HG02938 (cell line): ENCODE results near the gene CLMP.
"Not testable (repeated sequence)": the region's sequence is repeated elsewhere in the genome, so short reads cannot be mapped to it uniquely, and the experiment has no call there.

Experiments
- ATAC-seq: cut with Tn5 transposase; IDR thresholded peaks from one replicate; pipeline ENCODE4 v1.9.1; 2021; ENCODE audit warnings: mild to moderate bottlenecking, moderate library complexity; ENCODE audit not compliant: unreplicated experiment

CLMP gene

GRCh38 chr11:123088896-123089295, 106.2 kb downstream of the CLMP start:
- ATAC-seq, result not testable (repeated sequence)

GRCh38 chr11:123087657-123088056, 107.4 kb downstream of the CLMP start:
- ATAC-seq, result peak; percentile 92

- ATAC-seq, result no peak
These were observed 108.7 kb downstream of the CLMP start for GRCh38 chr11:123086305-123086704.

GRCh38 chr11:123085497-123085896, 109.6 kb downstream of the CLMP start:
- ATAC-seq, result no peak

- no peak for ATAC-seq
These were observed 110.6 kb downstream of the CLMP start for GRCh38 chr11:123084454-123084853.

- ATAC-seq, result no peak
These were observed 111.4 kb downstream of the CLMP start for GRCh38 chr11:123083623-123084029.

- no peak for ATAC-seq
These were observed 112.1 kb downstream of the CLMP start for GRCh38 chr11:123082977-123083376.

- no peak for ATAC-seq
These were observed 115.0 kb downstream of the CLMP start for GRCh38 chr11:123080015-123080414.

GRCh38 chr11:123076484-123076883, 118.6 kb downstream of the CLMP start:
- ATAC-seq, result no peak

GRCh38 chr11:123073343-123074057, 121.5 kb downstream of the CLMP start:
- no peak for ATAC-seq

- ATAC-seq, result no peak
These were observed 122.3 kb downstream of the CLMP start for GRCh38 chr11:123072762-123073161.

GRCh38 chr11:123072332-123072761, 122.7 kb downstream of the CLMP start:
- ATAC-seq, result no peak

- peak; percentile 82 for ATAC-seq
These were observed 124.9 kb downstream of the CLMP start for GRCh38 chr11:123069908-123070821.

- ATAC-seq, result no peak
These were observed 129.4 kb downstream of the CLMP start for GRCh38 chr11:123065621-123066020.

GRCh38 chr11:123063826-123064657, 131.0 kb downstream of the CLMP start:
- ATAC-seq, result no peak

GRCh38 chr11:123062892-123063825, 131.9 kb downstream of the CLMP start:
- ATAC-seq, result no peak

GRCh38 chr11:123062158-123062891, 132.7 kb downstream of the CLMP start:
- ATAC-seq, result peak; percentile 84

- peak; percentile 5 for ATAC-seq
These were observed 133.5 kb downstream of the CLMP start, which contains the start of gene HSPA8 for GRCh38 chr11:123061403-123062157. HSPA8 (minus strand) TSS chr11:123062136; CDS start chr11:123061324, 812 bp downstream.
